GM12878 (cell line): ENCODE data around the gene METRN. TPM values are rescaled to one million over a fixed set of nuclear protein-coding genes. Genes with fewer than 3 reads are reported as not detected.

Experiments used
- ATAC-seq: fragments of 200-7000 bp; cut with Tn5 transposase; 3 replicates; pipeline ENCODE4 v1.9.1; 2020; ENCODE audit warnings: mild to moderate bottlenecking, moderate library complexity
- BruUV-seq: library from RNA; stranded (reverse); fragments of 400-500 nt; replicated peaks from 2 replicates; lab custom pipeline; 2021; lab: Mats Ljungman, UMichigan
- CTCF ChIA-PET: fragments of 300-600 bp; sonication (Branson Sonifier 250); formaldehyde crosslinking; extraction: SDS; loops from one replicate; lab custom pipeline; 2021; ENCODE audit warnings: inconsistent platforms; lab: Yijun Ruan, JAX
- POLR2A ChIA-PET: fragments of 350-600 bp; formaldehyde crosslinking; extraction: SDS; loops from one replicate; lab custom pipeline; 2021; ENCODE audit warnings: inconsistent platforms; lab: Charles Lee
- RAD21 ChIA-PET: fragments of 300-600 bp; sonication (Branson Sonifier 250); formaldehyde crosslinking; loops from one replicate; lab custom pipeline; 2023; ENCODE audit warnings: antibody characterized with exemption; ENCODE audit not compliant: unreplicated experiment; lab: Charles Lee
- SMC1A ChIA-PET: fragments of 300-600 bp; sonication (Branson Sonifier 250); formaldehyde crosslinking; loops from one replicate; lab custom pipeline; 2023; ENCODE audit not compliant: unreplicated experiment, uncharacterized antibody; lab: Charles Lee
- DNase-seq: peaks from one replicate; pipeline ENCODE4 v3.0.0-alpha.2; 2011; ENCODE audit warnings: low read depth, low spot score
- FAIRE-seq: peaks from 3 replicates; lab custom pipeline; 2011; peaks lifted over from hg19 to GRCh38; lab: Jason Lieb, UNC
- H2AFZ ChIP-seq: 2 replicates; pipeline ENCODE4 v1.6.0; 2011; ENCODE audit warnings: low read depth, low read length, control low read depth; ENCODE audit not compliant: control insufficient read depth
- H3K27ac ChIP-seq: 2 replicates; pipeline ENCODE4 v1.5.1; 2011; ENCODE audit warnings: control low read depth; ENCODE audit not compliant: control insufficient read depth, insufficient read depth
- H3K27me3 ChIP-seq, 2 experiments: replicated peaks in 1 of 2; 2 replicates each; pipeline versions ENCODE4 v1.6.0 to v1.6.1; 2011; ENCODE audit warnings: low read length in 1 of 2; ENCODE audit not compliant: control insufficient read depth in 2 of 2, insufficient read depth in 2 of 2
- H3K36me3 ChIP-seq, 2 experiments: 2 replicates each; pipeline ENCODE4 v1.5.1; 2011; ENCODE audit warnings: low read length in 1 of 2; ENCODE audit not compliant: control insufficient read depth in 2 of 2, insufficient read depth in 2 of 2
- H3K4me1 ChIP-seq: 2 replicates; pipeline ENCODE4 v1.6.1; 2011; ENCODE audit warnings: mild to moderate bottlenecking, low read length, moderate library complexity, mixed read lengths; ENCODE audit not compliant: control insufficient read depth, insufficient read depth
- H3K4me2 ChIP-seq: 2 replicates; pipeline ENCODE4 v1.6.0; 2011; ENCODE audit warnings: control low read depth; ENCODE audit not compliant: control insufficient read depth, insufficient read depth
- H3K4me3 ChIP-seq: fragments of 200-600 bp; sonication (generic); 2 replicates; pipeline ENCODE4 v1.5.1; 2016
- H3K79me2 ChIP-seq: 2 replicates; pipeline ENCODE4 v1.6.0; 2011; ENCODE audit warnings: low read length; ENCODE audit not compliant: control insufficient read depth, insufficient read depth
- H3K9ac ChIP-seq: 2 replicates; pipeline ENCODE4 v1.8.0; 2011; ENCODE audit warnings: low read length, control low read depth, mixed read lengths; ENCODE audit not compliant: control insufficient read depth, insufficient read depth
- H3K9me3 ChIP-seq: replicated peaks from 3 replicates; pipeline ENCODE4 v1.5.1; 2011; ENCODE audit warnings: mild to moderate bottlenecking, low read length; ENCODE audit not compliant: control insufficient read depth, insufficient read depth
- H4K20me1 ChIP-seq: 2 replicates; pipeline ENCODE4 v1.6.0; 2011; ENCODE audit not compliant: control insufficient read depth, insufficient read depth
- ATF2 ChIP-seq: IDR thresholded peaks from 2 replicates; pipeline ENCODE4 v1.6.1; 2012; ENCODE audit warnings: low read length, inconsistent platforms
- BACH1 ChIP-seq: fragments of 450-650 bp; IDR thresholded peaks from 2 replicates; pipeline ENCODE4 v1.6.1; 2017; ENCODE audit warnings: mild to moderate bottlenecking, borderline replicate concordance
- CUX1 ChIP-seq: IDR thresholded peaks from 2 replicates; pipeline ENCODE4 v1.6.1; 2012; ENCODE audit warnings: improper control_type of control experiment, low read depth, low read length; ENCODE audit not compliant: insufficient replicate concordance
- EED ChIP-seq: sonication (generic); IDR thresholded peaks from 2 replicates; pipeline ENCODE4 v1.6.1; 2016; ENCODE audit warnings: antibody characterized with exemption, low read depth
- EP300 ChIP-seq, 2 experiments: fragments of 150-350 bp in 1 of 2; IDR thresholded peaks; 2 replicates each; pipeline ENCODE4 v1.6.1; 2011 to 2012; ENCODE audit warnings: low read depth in 2 of 2, low read length in 2 of 2, borderline replicate concordance in 1 of 2, improper control_type of control experiment in 1 of 2, inconsistent platforms in 1 of 2; ENCODE audit not compliant: control insufficient read depth in 1 of 2
- ETV6 ChIP-seq, 2 experiments: fragments of 450-650 bp in 1 of 2; IDR thresholded peaks in 1 of 2; conservative IDR thresholded peaks in 1 of 2; 2 replicates each; pipeline ENCODE4 v1.6.1; 2014; ENCODE audit warnings: antibody characterized with exemption in 1 of 2, borderline replicate concordance in 1 of 2, low read depth in 1 of 2, mild to moderate bottlenecking in 1 of 2, moderate library complexity in 1 of 2
- GATAD2B ChIP-seq: fragments of 450-650 bp; conservative IDR thresholded peaks from 2 replicates; pipeline ENCODE4 v1.6.1; 2017; ENCODE audit warnings: low read depth, mild to moderate bottlenecking, moderate library complexity
- HDGF ChIP-seq: fragments of 450-650 bp; IDR thresholded peaks from 2 replicates; pipeline ENCODE4 v1.6.1; 2016; ENCODE audit warnings: antibody characterized with exemption
- IRF4 ChIP-seq: IDR thresholded peaks from 2 replicates; pipeline ENCODE4 v1.6.1; 2011; ENCODE audit warnings: low read depth, low read length
- JUND ChIP-seq: IDR thresholded peaks from 2 replicates; pipeline ENCODE4 v1.6.1; 2012; ENCODE audit warnings: low read depth, mild to moderate bottlenecking, low read length, improper control_type of control experiment, moderate library complexity
- NBN ChIP-seq: fragments of 450-650 bp; IDR thresholded peaks from 2 replicates; pipeline ENCODE4 v1.6.1; 2016
- NRF1 ChIP-seq: conservative IDR thresholded peaks from 2 replicates; pipeline ENCODE4 v1.6.1; 2011; ENCODE audit warnings: mild to moderate bottlenecking, low read depth, low read length, improper control_type of control experiment
- TBL1XR1 ChIP-seq: IDR thresholded peaks from 2 replicates; pipeline ENCODE4 v1.6.1; 2012; ENCODE audit warnings: low read depth, low read length, improper control_type of control experiment
- WRNIP1 ChIP-seq: IDR thresholded peaks from 2 replicates; pipeline ENCODE4 v1.6.1; 2011; ENCODE audit warnings: low read depth, low read length, improper control_type of control experiment, borderline replicate concordance
- WGBS: methylation state at CpG from one replicate; pipeline ENCODE4 v1.1.6; 2016; ENCODE audit warnings: low lambda C conversion rate; ENCODE audit not compliant: insufficient replicate concordance, insufficient coverage; ENCODE audit errors: missing lambda C conversion rate; 5-methylcytosine and 5-hydroxymethylcytosine counted together
- in situ Hi-C: fragments of 300-500 bp; cut with MboI; formaldehyde crosslinking; loops from 9 replicates; pipeline ENCODE4 v1.14.3; 2018; ENCODE audit warnings: mixed read lengths
- intact Hi-C: fragments of 100-400 bp; cut with micrococcal nuclease; formaldehyde crosslinking; loops from one replicate; pipeline ENCODE4 v1.14.2; 2022; ENCODE audit not compliant: unreplicated experiment
- polyA plus RNA-seq, 11 experiments: library from polyadenylated mRNA; depleted of rRNA in 4 of 11; unstranded in 6 of 11; stranded (reverse) in 5 of 11; fragments of >200 nt; fragmentation: Nextera tagmentation in 4 of 11; fragmentation: Illumina TruSeq in 1 of 11; extraction: Ambion mirVana in 4 of 11; extraction: Trizol in 1 of 11; gene quantifications; 1 replicate in 1 of 11; 2 replicates in 10 of 11; pipeline versions ENCODE4 v1.2.1 to v1.2.3, GENCODE V29; 2011 to 2016; ENCODE audit warnings: inconsistent platforms in 2 of 11, missing spikeins in 2 of 11, low read depth in 1 of 11
- total RNA-seq, 4 experiments: library from RNA; depleted of rRNA in 3 of 4; stranded (reverse); fragments of >200 nt in 3 of 4; fragmentation: Illumina TruSeq in 1 of 4; extraction: Trizol in 1 of 4; gene quantifications; 2 replicates each; pipeline versions ENCODE4 v1.2.1 to v1.2.3, GENCODE V29; 2013 to 2021

The METRN gene
- total and polyA plus RNA-seq, 10 of the 15 experiments (the other 5 are each of a cell fraction or from before 2014, with no cell fraction given) = 0.11 to 12.8 (median 1.1) TPM; not detected in 1

- TF ChIP-seq IRF4 (no peak), JUND (no peak), ETV6 (conservative IDR thresholded peaks at IDR 0.05 in 1 of 2, IDR thresholded peaks at IDR 0.05 in 1 of 2; ENCODE audit: borderline replicate concordance in 1 of 2, low read depth in 1 of 2) (no peak), EED (no peak), GATAD2B (peak; percentile 50; the same call in 1 of the 2 replicates), HDGF (no peak), TBL1XR1 (no peak), NBN (no peak), NRF1 (peak; percentile 21; the same call in 1 of the 2 replicates)
Observed at GRCh38 chr16:726438-727290, 11.7 kb downstream of the METRN start, which contains the start of the genes CCDC78 and HAGHL (continued).

- H3K9me3 ChIP-seq = no peaks in the 10 kb centered on the region
- BruUV-seq = TSS peak; percentile 68
- ChIA-PET POLR2A (interaction anchor here (1.1 to 6.3 kb wide), 4 partner anchors 8 to 91 kb away, joined by 3 to 60 read pairs (median 7); partner anchors contain the start of gene CIAO3), SMC1A (no interaction called here), CTCF (no interaction called here), RAD21 (interaction anchor here (0.7 to 1.2 kb wide), 4 partner anchors 7 to 996 kb away, joined by 3 to 8 read pairs (median 4); partner anchors contain the start of genes CHTF18 and RPUSD1)
- intact Hi-C loops (no loop called here), in situ Hi-C loops (no loop called here)
- H3K4me1 ChIP-seq = peaks cover 13% of the 10 kb centered on the region
- peak overlapping the region; percentile 74 for H3K27ac ChIP-seq
- 1% methylated on average over 56 of the region's 61 CpGs for WGBS
- H3K27me3 ChIP-seq = no peaks in the 10 kb centered on the region
- ATAC-seq (peak; percentile 33), FAIRE-seq (peak; percentile 18), DNase-seq (no peak)
- H3K79me2 ChIP-seq = no peaks in the 10 kb centered on the region; the same call in 1 of the 2 replicates
- H3K9ac ChIP-seq = peak overlapping the region; percentile 73
- peaks cover 0 to 2% of the 10 kb centered on the region in 2 experiments; a peak in 3 of 4 replicates for H3K36me3 ChIP-seq
- H3K4me3 ChIP-seq = peak overlapping the region; percentile 87
- peak overlapping the region; percentile 100 for H3K4me2 ChIP-seq
- H4K20me1 ChIP-seq = no peaks in the 10 kb centered on the region
- H2AFZ ChIP-seq = peak overlapping the region; percentile 37
- TF ChIP-seq CUX1 = no peak
- no peak for TF ChIP-seq ATF2
- no peak for TF ChIP-seq WRNIP1
- no peak for TF ChIP-seq EP300 (IDR thresholded peaks at IDR 0.05; ENCODE audit: borderline replicate concordance in 1 of 2, control insufficient read depth in 1 of 2, low read depth in 2 of 2, low read length in 2 of 2)
- 0 out of 2 replicates have a peak, but pooled peaks have one; percentile 21 for TF ChIP-seq NBN
- peak; percentile 95 for TF ChIP-seq BACH1
Observed at GRCh38 chr16:727291-727977, 12.5 kb downstream of the METRN start.
